Left lung (tissue), 10 donors: ENCODE data around the gene TEX35. TPM values are rescaled to one million over a fixed set of nuclear protein-coding genes. Genes with fewer than 3 reads are reported as not detected.
"Not testable (repeated sequence)": the region's sequence is repeated elsewhere in the genome, so short reads cannot be mapped to it uniquely, and the experiment has no call there.

ENCODE experiments used
- ATAC-seq: fragments of 200-7000 bp; cut with Tn5 transposase; one replicate; pipeline ENCODE4 v1.9.1; 2020; ENCODE audit warnings: moderate library complexity
- DNase-seq, 4 donors: peaks; one replicate each; pipeline ENCODE4 v3.0.0-alpha.2; 2013 to 2020
- H3K27ac ChIP-seq, 2 donors: fragments of 200-600 bp; sonication (generic) in 1 of 2; one replicate each; pipeline versions ENCODE4 v1.5.0 to v1.8.0; 2020 to 2021
- H3K27me3 ChIP-seq, 2 donors: fragments of 200-600 bp; sonication (generic) in 1 of 2; one replicate each; pipeline versions ENCODE4 v1.5.0 to v1.8.0; 2020 to 2021
- H3K36me3 ChIP-seq, 2 donors: fragments of 200-600 bp; sonication (generic) in 1 of 2; one replicate each; pipeline versions ENCODE4 v1.5.0 to v1.8.0; 2020 to 2021
- H3K4me1 ChIP-seq, 2 donors: fragments of 200-600 bp; one replicate each; pipeline ENCODE4 v1.8.0; 2021
- H3K4me3 ChIP-seq, 2 donors: fragments of 200-600 bp; sonication (generic) in 1 of 2; one replicate each; pipeline versions ENCODE4 v1.5.0 to v1.8.0; 2020 to 2021; ENCODE audit warnings: mild to moderate bottlenecking in 1 of 2
- H3K9me3 ChIP-seq, 2 donors: fragments of 200-600 bp; sonication (generic) in 1 of 2; one replicate each; pipeline versions ENCODE4 v1.5.0 to v1.8.0; 2020 to 2021
- CTCF ChIP-seq, 2 donors: fragments of 200-600 bp; sonication (generic) in 1 of 2; IDR thresholded peaks; one replicate each; pipeline versions ENCODE4 v1.5.0 to v1.8.0; 2021; ENCODE audit warnings: antibody characterized with exemption in 2 of 2
- intact Hi-C, 2 donors: fragments of 100-400 bp; cut with DNase I; formaldehyde crosslinking; loops; one replicate each; pipeline versions ENCODE4 v1.11.2 to v1.14.2; 2022
- polyA plus RNA-seq, 6 donors: library from polyadenylated mRNA; unstranded; fragments of 120-200 nt; gene quantifications; one replicate each; pipeline ENCODE4 v1.2.1, GENCODE V29; 2013; ENCODE audit not compliant: insufficient read length in 6 of 6
- total RNA-seq, 2 donors: library from RNA; stranded (reverse); fragmentation: NEBNext Ultra II Directional; extraction: Animal tissue kit (Norgen Biotek cat#: 25700); gene quantifications; one replicate each; pipeline ENCODE4 v1.2.1, GENCODE V29; 2021
- donor health status: DM: no; HTN: yes; CAD: no.
- donor health status: DM: no; HTN: no; CAD: no.

The TEX35 gene
- total and polyA plus RNA-seq, 8 donors = 0.27 to 1.0 (median 0.47) TPM; not detected in 2

GRCh38 chr1:178501705-178502329, 11.1 kb upstream of the TEX35 start:
- Histone ChIP-seq H3K4me1 (no peaks in the 10 kb centered on the region), H3K4me3 (no peak overlapping the region), H3K36me3 (no peaks in the 10 kb centered on the region), H3K27ac (no peak overlapping the region), H3K27me3 (no peaks in the 10 kb centered on the region), H3K9me3 (no peaks in the 10 kb centered on the region)
- intact Hi-C loops = no loop called here
- ATAC-seq (peak; percentile 90), DNase-seq (peak in 3 of 4 donors; percentile 58 to 81 (median 80))
- TF ChIP-seq CTCF (IDR thresholded peaks at IDR 0.05) = peak; percentile 89 to 93

- ATAC-seq = no peak
These were observed 10.6 kb upstream of the TEX35 start for GRCh38 chr1:178502330-178502714.

GRCh38 chr1:178502856-178503255, 10.1 kb upstream of the TEX35 start:
- ATAC-seq = no peak
- no peak for TF ChIP-seq CTCF (IDR thresholded peaks at IDR 0.05)
- intact Hi-C loops = no loop called here

More at GRCh38 chr1:178502330-178502714, 10.6 kb upstream of the TEX35 start:
- DNase-seq = no peak
- H3K4me1 ChIP-seq = no peaks in the 10 kb centered on the region
- no peaks in the 10 kb centered on the region for H3K27me3 ChIP-seq
- H3K36me3 ChIP-seq = no peaks in the 10 kb centered on the region
- no peak for TF ChIP-seq CTCF (IDR thresholded peaks at IDR 0.05)
- intact Hi-C loops = no loop called here
- no peaks in the 10 kb centered on the region for H3K9me3 ChIP-seq
- H3K27ac ChIP-seq = no peak overlapping the region
- no peak overlapping the region for H3K4me3 ChIP-seq

GRCh38 chr1:178503316-178503715, 9.6 kb upstream of the TEX35 start:
- H3K27ac ChIP-seq, intact Hi-C loops, ATAC-seq, H3K9me3 ChIP-seq, H3K4me3 ChIP-seq, DNase-seq, H3K36me3 ChIP-seq, H3K4me1 ChIP-seq, H3K27me3 ChIP-seq: not testable (repeated sequence)

More at GRCh38 chr1:178502856-178503255, 10.1 kb upstream of the TEX35 start:
- no peak overlapping the region for H3K27ac ChIP-seq
- DNase-seq = no peak
- no peaks in the 10 kb centered on the region for H3K36me3 ChIP-seq
- no peak overlapping the region for H3K4me3 ChIP-seq
- no peaks in the 10 kb centered on the region for H3K9me3 ChIP-seq
- H3K4me1 ChIP-seq = no peaks in the 10 kb centered on the region
- H3K27me3 ChIP-seq = no peaks in the 10 kb centered on the region

- Histone ChIP-seq H3K27me3 (no peaks in the 10 kb centered on the region), H3K4me1 (no peaks in the 10 kb centered on the region), H3K9me3 (no peaks in the 10 kb centered on the region), H3K4me3 (no peak overlapping the region), H3K27ac (no peak overlapping the region), H3K36me3 (no peaks in the 10 kb centered on the region)
- intact Hi-C loops = no loop called here
- DNase-seq (no peak), ATAC-seq (no peak)
- no peak for TF ChIP-seq CTCF (IDR thresholded peaks at IDR 0.05)
These were observed 9.1 kb upstream of the TEX35 start for GRCh38 chr1:178503849-178504248.

- TF ChIP-seq CTCF (IDR thresholded peaks at IDR 0.05) = no peak
- intact Hi-C loops = no loop called here
- no peak overlapping the region for H3K4me3 ChIP-seq
- H3K9me3 ChIP-seq = no peaks in the 10 kb centered on the region
- ATAC-seq (no peak), DNase-seq (no peak)
- H3K4me1 ChIP-seq = no peaks in the 10 kb centered on the region
- no peaks in the 10 kb centered on the region for H3K27me3 ChIP-seq
- H3K27ac ChIP-seq = no peak overlapping the region
- H3K36me3 ChIP-seq = no peaks in the 10 kb centered on the region
These were observed 8.6 kb upstream of the TEX35 start for GRCh38 chr1:178504286-178504685.
